HG02759 (cell line): ENCODE data around the gene TMEM158.
A peak's percentile ranks its signal among the peaks of the same experiment; 100 is the strongest.

Source experiments
- ATAC-seq: cut with Tn5 transposase; IDR thresholded peaks from one replicate; pipeline ENCODE4 v1.9.1; 2021; ENCODE audit warnings: mild to moderate bottlenecking, moderate library complexity; ENCODE audit not compliant: unreplicated experiment

TMEM158 gene

GRCh38 chr3:45234250-45234649, 8.2 kb upstream of the TMEM158 start:
- ATAC-seq, result no peak

DNA sequence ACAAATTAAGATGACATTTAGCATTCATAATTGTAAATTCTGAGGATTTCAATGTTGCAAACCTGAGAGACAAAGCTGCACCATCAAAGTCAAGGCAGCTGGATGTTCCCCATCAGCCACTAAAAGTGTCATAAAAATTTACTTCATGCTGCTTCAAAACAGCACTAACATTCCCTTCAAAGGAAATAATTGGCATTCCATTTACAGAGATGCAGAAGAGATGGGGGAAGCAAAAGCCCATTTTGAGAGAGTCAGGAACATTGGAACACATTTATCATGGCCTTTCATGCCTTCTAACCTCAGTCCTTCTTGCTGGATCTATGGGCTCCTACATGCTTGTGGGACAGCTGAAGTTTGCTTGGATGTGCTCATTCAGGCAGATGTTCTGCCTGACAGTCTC, 6.4 kb upstream of the TMEM158 start:
- ATAC-seq, result no peak

GRCh38 chr3:45227946-45228345, 1.9 kb upstream of the TMEM158 start:
- ATAC-seq, result no peak

DNA sequence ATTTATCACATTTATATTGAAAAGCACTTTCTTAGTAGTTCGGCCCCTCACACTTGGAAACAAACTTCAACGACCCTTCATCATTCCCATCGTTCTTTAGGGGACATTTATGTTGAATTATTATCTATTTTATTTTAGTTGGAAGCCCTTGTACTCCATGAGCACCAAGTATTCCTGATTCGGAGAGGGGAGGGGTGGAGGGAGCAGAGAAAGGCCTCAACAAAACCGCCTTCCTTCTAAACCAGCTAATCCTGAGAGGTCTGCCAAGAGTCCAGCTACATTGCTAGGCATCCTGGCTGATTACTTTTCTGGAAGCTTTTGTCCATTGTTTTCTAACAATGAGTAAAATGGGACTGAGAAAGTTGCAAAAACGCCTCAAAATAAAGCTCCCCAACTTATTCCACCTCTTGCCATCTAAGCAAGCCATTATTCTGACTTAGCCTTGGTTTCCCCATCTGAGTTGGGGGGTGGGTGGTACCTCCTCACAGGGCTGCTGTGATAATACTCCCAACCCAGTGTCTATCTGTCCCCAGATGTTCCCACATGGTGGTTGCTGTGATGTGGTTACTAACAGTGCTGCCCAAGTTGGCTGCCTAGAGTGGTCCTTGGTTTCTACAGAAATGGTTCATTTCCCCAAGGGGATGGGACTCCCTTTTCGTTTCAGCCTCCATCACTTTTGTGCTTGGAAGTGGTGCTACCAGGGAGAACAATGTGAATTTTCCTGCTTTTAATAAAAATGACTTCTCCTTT, 1.2 kb upstream of the TMEM158 start:
- ATAC-seq, result no peak

GRCh38 chr3:45225465-45226205, 452 bp downstream of the TMEM158 start:
- peak; percentile 53 for ATAC-seq

DNA sequence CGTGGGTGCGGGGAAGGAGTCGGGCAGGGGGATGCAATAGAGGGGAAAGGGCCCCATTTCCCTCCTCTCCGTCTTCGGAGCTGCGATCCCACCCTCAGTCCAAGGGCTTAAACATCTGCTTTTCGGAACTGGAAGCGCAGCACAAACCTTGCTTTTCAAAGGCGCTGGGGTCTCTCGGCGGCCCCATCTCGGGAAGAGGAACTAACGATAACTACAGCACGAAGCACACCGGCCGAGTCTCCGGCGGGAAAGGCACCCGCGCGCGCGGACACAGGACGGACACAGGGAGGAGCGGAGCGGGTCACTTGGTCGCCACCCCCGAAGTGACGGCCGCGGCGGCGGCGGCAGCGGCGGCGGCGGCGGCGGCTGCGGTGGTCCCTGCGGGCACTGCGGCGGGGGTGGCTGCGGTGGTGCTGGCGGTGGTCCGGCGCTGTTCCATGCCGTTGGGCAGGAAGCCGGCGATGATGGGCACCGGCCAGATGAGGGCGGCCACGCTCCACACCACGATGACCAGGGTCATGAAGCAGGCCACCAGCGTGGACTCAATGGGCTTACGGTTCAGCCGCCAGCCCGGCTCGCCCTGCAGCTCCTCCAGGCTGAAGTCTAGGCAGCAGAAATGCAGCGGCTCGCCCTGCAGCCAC, 1.1 kb downstream of the TMEM158 start:
- ATAC-seq, result peak; percentile 23

DNA sequence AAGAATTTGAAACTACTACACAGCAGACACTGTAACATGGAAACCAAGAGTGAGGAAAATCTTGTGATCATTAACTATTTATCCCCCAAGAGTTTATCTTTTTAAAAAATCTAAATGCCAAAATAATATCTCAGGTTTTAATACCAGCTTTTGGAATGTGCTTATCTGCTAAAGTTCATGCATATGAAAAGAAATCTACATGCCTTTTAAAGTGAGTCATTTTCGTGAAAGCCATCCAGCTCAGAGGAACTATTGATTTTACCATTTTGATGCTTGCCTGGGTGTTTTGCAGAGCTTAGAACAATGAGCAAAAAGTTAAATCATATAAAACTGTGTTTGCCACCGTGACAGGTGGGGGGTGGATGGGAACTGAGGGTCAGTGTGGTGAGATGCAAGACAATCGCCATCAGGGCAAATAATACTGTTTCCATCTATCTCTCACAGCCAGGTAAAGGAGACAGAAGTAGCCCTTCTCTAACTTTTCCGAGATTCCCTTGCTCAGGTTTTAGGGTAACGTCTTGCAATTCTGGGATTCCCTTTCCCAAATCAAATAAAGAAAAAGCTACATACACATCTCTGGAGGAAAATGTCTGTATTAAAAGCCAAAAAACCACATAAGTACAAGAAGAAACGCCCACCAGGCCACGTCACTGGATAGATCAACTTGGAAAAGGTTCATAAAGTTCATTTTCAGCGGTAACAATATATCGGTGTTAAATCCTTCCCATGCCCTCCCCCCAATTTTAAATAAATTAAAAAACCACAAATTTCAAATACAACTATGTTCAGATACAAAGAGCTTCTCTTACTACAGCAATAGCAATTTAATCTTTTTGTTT, 2.0 kb downstream of the TMEM158 start:
- no peak for ATAC-seq

DNA sequence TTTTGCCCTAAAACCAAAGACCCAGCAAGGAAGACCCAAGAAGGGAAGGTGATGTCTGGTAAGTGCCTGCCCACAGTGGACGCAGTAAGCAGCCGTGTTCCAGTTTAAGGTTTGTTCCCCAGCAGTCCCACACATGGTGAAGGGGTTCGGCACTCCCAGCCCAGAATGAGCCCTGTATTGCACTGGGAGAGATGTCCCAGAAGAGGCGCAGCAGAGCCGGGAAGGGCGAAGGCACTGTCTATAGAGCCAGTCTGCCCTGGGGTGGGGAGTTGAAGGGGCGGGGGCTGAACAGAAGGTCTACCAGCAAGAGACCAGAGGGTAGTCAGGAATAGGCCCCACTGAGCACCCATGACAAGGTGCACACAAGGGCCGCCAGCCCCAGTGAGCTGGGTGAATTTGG, 6.4 kb downstream of the TMEM158 start:
- ATAC-seq, result no peak

- ATAC-seq, result no peak
These were observed 7.3 kb downstream of the TMEM158 start for GRCh38 chr3:45218578-45219390.

DNA sequence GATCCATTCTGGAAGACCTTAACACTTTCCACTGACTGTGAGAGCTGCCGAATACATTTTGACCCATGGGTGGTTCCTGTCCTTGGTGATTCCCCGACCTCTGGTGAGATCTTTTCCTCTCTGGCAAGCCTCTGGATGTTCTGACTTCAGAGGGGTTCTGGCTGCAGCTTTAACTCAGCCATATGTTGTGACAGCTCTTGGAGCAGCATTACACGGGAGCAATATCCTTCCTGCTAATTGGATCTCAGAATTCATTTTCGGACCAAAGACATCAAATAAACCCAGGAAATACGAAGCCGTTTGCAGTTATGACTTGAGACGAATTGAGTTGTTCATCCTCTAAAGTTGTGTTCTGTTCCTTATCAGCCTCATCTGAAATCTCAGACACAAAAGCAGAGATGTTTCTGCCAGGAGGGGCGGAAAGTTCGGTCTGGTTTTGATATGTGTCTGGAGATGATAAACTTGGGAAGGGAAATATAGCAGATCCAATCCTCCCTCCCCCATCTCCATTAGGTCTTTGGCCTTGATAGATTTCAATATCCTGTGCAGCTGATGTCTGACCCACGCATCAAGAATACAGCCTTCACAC, 10.0 kb downstream of the TMEM158 start:
- no peak for ATAC-seq

- ATAC-seq, result no peak
These were observed 10.6 kb downstream of the TMEM158 start for GRCh38 chr3:45215466-45215865.

DNA sequence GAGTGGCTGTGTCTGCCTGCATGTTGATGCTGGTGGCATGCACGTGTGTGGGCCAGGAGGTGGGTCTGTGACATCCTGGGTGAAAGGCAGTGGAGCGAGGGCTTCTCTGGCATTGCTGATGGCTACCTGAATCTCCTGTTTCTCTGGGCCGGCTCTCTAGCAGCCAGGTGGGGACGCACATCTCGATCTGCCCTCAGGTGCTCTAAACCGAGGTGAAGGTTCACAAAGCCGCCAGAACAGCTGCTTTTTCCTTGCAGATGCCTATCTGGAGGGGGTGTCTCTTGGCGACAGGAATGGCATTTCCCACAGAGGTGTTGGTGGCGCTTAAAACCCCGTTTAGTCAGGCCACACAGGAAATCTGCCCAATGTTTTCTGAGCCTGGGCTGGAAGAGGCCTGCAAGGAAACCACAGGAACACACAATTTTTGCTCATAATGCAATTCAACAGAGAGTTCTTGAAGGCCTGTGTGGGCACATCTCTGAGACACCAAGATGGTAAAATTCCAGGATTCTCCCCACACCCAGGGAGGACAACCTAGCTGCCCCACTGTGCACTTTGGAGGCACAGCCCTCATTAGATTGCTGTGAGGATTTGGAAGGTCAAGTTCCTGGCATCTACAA, 11.9 kb downstream of the TMEM158 start:
- ATAC-seq, result no peak

- no peak for ATAC-seq
These were observed 14.0 kb downstream of the TMEM158 start for GRCh38 chr3:45212095-45212468.

DNA sequence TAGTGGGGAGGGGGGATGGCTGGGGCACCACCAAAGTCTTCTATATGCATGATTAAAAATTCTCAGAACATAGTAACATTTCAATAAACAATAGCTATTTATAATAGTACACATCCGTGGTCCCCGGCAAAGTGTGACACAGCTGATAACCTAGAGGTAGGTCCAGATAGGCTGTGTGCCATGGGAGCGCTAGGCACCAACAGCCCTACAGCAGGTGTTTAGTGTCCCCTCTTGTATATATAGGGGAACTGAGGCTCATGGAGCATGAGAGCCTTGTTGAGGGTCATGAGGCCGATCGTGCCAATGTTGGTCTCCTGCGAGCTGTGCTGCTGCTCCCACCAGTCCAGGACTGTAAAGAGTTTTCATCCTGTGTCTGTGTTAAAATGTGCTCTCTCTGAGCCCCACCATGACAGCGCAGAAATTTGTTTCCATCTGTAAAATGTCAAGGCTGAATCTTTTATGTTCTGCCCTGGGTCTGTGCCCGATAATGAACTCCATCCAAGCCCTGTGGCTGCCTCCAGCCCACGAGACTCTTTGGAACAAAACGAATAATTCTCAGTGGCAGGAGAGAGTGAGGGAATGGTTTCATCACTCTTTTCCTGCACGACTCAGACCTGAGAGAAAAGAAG, 14.5 kb downstream of the TMEM158 start:
- ATAC-seq, result no peak

DNA sequence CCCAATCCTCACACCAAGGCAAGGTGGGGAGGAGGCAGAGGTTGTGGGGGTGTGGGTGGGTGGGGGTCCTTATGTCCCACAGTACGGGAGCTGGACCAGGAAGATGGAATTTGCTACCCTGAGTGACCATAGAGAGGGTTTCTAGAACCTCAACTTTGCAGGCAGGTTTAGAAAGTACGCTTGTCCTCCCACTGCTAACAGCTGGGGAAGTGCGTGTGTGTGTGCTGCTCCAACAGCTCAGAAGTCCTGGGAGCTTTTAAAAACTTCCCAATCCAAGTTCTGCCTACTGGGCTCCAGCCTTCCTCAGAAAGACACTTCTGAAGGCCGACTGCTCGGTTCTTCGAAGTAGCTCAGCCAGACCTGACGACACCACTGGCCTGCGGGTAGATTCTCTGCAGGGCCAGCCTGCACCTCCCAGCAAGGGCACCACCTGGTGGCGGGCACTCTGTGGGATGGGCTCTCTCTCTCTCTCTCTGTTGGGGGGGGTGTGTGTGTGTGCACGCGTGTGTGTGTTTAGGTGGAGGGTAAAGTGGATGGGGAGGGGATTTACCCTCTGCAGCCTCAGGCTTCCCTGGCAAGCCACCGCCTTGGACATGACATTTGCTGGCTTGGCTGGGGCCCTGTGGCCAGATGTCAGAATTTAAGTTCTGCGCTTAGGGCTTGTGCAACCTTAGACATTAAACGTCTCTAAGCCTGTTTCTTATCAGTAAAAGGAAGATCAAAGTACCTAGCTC, 15.6 kb downstream of the TMEM158 start:
- ATAC-seq, result no peak

DNA sequence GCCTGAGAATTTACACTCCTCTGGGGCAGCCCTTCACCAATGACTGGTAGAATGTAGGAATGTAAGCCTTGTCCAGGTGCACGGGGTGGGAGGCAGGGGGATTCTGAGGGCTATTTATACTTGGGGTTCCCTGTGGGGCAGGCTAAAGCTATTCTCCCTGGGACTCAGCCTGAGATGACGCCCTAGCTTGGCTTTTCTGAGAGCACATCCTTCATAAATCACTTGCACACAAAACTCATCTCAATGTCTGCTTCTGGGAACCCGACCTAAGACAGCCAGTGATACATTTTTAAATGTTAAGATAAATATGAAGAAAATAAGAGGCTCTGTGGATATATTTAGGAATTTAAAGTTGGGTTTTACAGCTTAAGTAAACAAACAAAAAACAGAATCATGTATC, 16.6 kb downstream of the TMEM158 start:
- ATAC-seq, result no peak

DNA sequence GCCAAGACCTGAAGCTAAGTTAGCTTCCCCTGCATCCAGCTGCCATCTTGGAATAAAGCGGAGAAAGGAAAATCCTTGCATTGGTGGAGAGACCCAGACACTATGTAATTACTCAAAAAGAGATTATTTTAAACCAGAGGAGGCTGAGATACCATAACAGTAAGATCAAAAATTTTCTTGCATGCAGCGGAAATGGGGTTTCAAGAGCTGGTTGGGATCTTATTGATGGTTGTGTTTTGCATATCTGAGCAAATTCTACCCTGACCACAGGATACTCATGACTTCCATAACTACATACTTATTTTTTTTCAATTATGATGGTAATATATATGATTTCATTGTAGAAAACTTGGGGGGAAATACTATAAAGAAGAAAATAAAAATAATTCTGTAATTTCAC, 17.5 kb downstream of the TMEM158 start:
- ATAC-seq, result no peak

DNA sequence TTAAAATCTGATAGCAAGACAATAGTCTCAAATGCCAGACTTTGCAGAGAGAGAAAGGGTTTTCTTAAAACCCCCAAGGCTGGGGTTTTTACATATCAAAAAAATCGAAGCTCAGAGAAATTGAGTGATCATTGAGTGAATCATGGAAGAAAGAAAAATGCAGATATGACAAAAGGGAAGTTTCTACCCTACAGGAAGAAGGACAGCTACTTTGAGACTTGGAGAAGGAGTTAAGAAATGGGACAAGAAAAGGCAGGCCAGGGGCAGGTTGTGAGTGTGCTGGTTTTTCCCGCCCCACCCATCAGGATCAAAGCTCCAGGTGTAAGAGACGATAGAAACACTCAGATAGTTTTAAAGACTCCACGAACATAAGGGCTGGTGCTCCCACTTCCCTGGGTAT, 18.6 kb downstream of the TMEM158 start:
- no peak for ATAC-seq
